ENCODE data around the gene RXFP1. TPM values are rescaled to one million over a fixed set of nuclear protein-coding genes. Genes with fewer than 3 reads are reported as not detected.

The RXFP1 gene
- total and polyA plus RNA-seq, 2 experiments from 2014 or later: 1.2 to 3.1 TPM

GRCh38 chr4:158676076-158676475 is 154.4 kb downstream of the RXFP1 start:
- Histone ChIP-seq H3K36me3 (ENCODE audit: low read depth) (no peaks in the 10 kb centered on the region), H3K9me2 (ENCODE audit: insufficient read depth) (no peaks in the 10 kb centered on the region), H3K4me3 (no peak overlapping the region), H3F3A (ENCODE audit: insufficient read depth) (peaks cover 9% of the 10 kb centered on the region), H2AFZ (no peak overlapping the region), H3K9me3 (ENCODE audit: low read depth) (no peaks in the 10 kb centered on the region), H3K4me2 (ENCODE audit: unreplicated experiment) (no peak overlapping the region), H3K79me2 (ENCODE audit: insufficient read depth) (peaks cover 53% of the 10 kb centered on the region), H4K20me1 (ENCODE audit: insufficient read depth) (no peaks in the 10 kb centered on the region), H3K27ac (no peak overlapping the region), H3K9ac (no peak overlapping the region), H3K4me1 (ENCODE audit: insufficient read depth) (0 out of 2 replicates have a peak, but pooled peaks cover 4% of the 10 kb centered on the region), H3K27me3 (replicated peaks; ENCODE audit: insufficient read depth) (no peaks in the 10 kb centered on the region)
- WGBS, 2 experiments (ENCODE audit: low coverage in 1 of 2, low lambda C conversion rate in 2 of 2, missing lambda C conversion rate in 2 of 2): 70 to 72% methylated on average over 5 of the region's 5 CpGs
- in situ Hi-C loops (cut with MboI): no loop called here
- peak; percentile 6 for DNase-seq
- no peak for TF ChIP-seq EZH2phosphoT487 (IDR thresholded peaks at IDR 0.05; ENCODE audit: insufficient read depth, low read depth)
- TF ChIP-seq EZH2 (IDR thresholded peaks at IDR 0.05; ENCODE audit: insufficient read depth, poor library complexity, severe bottlenecking): no peak

GRCh38 chr4:158678767-158679166 is 157.1 kb downstream of the RXFP1 start:
- WGBS, 2 experiments (ENCODE audit: low coverage in 1 of 2, low lambda C conversion rate in 2 of 2, missing lambda C conversion rate in 2 of 2): 93 to 94% methylated on average over 2 of the region's 2 CpGs
- Histone ChIP-seq H3K27ac (no peak overlapping the region), H3K4me1 (ENCODE audit: insufficient read depth) (no peaks in the 10 kb centered on the region), H3K9me2 (ENCODE audit: insufficient read depth) (no peaks in the 10 kb centered on the region), H3K36me3 (ENCODE audit: low read depth) (no peaks in the 10 kb centered on the region), H3K4me2 (ENCODE audit: unreplicated experiment) (no peak overlapping the region), H4K20me1 (ENCODE audit: insufficient read depth) (no peaks in the 10 kb centered on the region), H3F3A (ENCODE audit: insufficient read depth) (no peaks in the 10 kb centered on the region), H3K9me3 (ENCODE audit: low read depth) (no peaks in the 10 kb centered on the region), H3K27me3 (replicated peaks; ENCODE audit: insufficient read depth) (no peaks in the 10 kb centered on the region), H3K9ac (no peak overlapping the region), H3K79me2 (ENCODE audit: insufficient read depth) (peaks cover 42% of the 10 kb centered on the region), H3K4me3 (no peak overlapping the region), H2AFZ (no peak overlapping the region)
- no peak for DNase-seq
- TF ChIP-seq EZH2 (IDR thresholded peaks at IDR 0.05; ENCODE audit: insufficient read depth, poor library complexity, severe bottlenecking) (no peak), EZH2phosphoT487 (IDR thresholded peaks at IDR 0.05; ENCODE audit: insufficient read depth, low read depth) (no peak)
- in situ Hi-C loops (cut with MboI): no loop called here

GRCh38 chr4:158681629-158682028 is 159.9 kb downstream of the RXFP1 start:
- H3K9ac ChIP-seq: no peak overlapping the region
- no peaks in the 10 kb centered on the region for H3K36me3 ChIP-seq (ENCODE audit: low read depth)
- no peaks in the 10 kb centered on the region for H3K9me3 ChIP-seq (ENCODE audit: low read depth)
- no peaks in the 10 kb centered on the region for H3F3A ChIP-seq (ENCODE audit: insufficient read depth)
- no peaks in the 10 kb centered on the region for H3K4me1 ChIP-seq (ENCODE audit: insufficient read depth)
- H3K27me3 ChIP-seq (replicated peaks; ENCODE audit: insufficient read depth): no peaks in the 10 kb centered on the region
- no peaks in the 10 kb centered on the region for H4K20me1 ChIP-seq (ENCODE audit: insufficient read depth)
- H2AFZ ChIP-seq: no peak overlapping the region
- H3K79me2 ChIP-seq (ENCODE audit: insufficient read depth): peaks cover 19% of the 10 kb centered on the region
- TF ChIP-seq EZH2 (IDR thresholded peaks at IDR 0.05; ENCODE audit: insufficient read depth, poor library complexity, severe bottlenecking) (no peak), EZH2phosphoT487 (IDR thresholded peaks at IDR 0.05; ENCODE audit: insufficient read depth, low read depth) (no peak)
- in situ Hi-C loops (cut with MboI): no loop called here
- WGBS, 2 experiments (ENCODE audit: low coverage in 1 of 2, low lambda C conversion rate in 2 of 2, missing lambda C conversion rate in 2 of 2): 83 to 86% methylated on average over 1 of the region's 1 CpG
- no peak overlapping the region for H3K4me2 ChIP-seq (ENCODE audit: unreplicated experiment)
- no peak overlapping the region for H3K4me3 ChIP-seq
- DNase-seq: no peak
- no peaks in the 10 kb centered on the region for H3K9me2 ChIP-seq (ENCODE audit: insufficient read depth)
- no peak overlapping the region for H3K27ac ChIP-seq

GRCh38 chr4:158682066-158682465 is 160.4 kb downstream of the RXFP1 start:
- no peaks in the 10 kb centered on the region for H3K4me1 ChIP-seq (ENCODE audit: insufficient read depth)
- 23 to 24% methylated on average over 2 of the region's 2 CpGs for WGBS, 2 experiments (ENCODE audit: low coverage in 1 of 2, low lambda C conversion rate in 2 of 2, missing lambda C conversion rate in 2 of 2)
- no peak for DNase-seq
- H3K27me3 ChIP-seq (replicated peaks; ENCODE audit: insufficient read depth): no peaks in the 10 kb centered on the region
- no peak overlapping the region for H3K4me2 ChIP-seq (ENCODE audit: unreplicated experiment)
- no peak overlapping the region for H3K27ac ChIP-seq
- in situ Hi-C loops (cut with MboI): no loop called here
- no peak overlapping the region for H3K4me3 ChIP-seq
- no peaks in the 10 kb centered on the region for H3K9me3 ChIP-seq (ENCODE audit: low read depth)
- H3F3A ChIP-seq (ENCODE audit: insufficient read depth): no peaks in the 10 kb centered on the region
- no peaks in the 10 kb centered on the region for H3K36me3 ChIP-seq (ENCODE audit: low read depth)
- H4K20me1 ChIP-seq (ENCODE audit: insufficient read depth): no peaks in the 10 kb centered on the region
- H3K79me2 ChIP-seq (ENCODE audit: insufficient read depth): peaks cover 15% of the 10 kb centered on the region; the same call in 1 of the 2 replicates
- H3K9ac ChIP-seq: no peak overlapping the region
- no peak overlapping the region for H2AFZ ChIP-seq
- no peaks in the 10 kb centered on the region for H3K9me2 ChIP-seq (ENCODE audit: insufficient read depth)
- TF ChIP-seq EZH2 (IDR thresholded peaks at IDR 0.05; ENCODE audit: insufficient read depth, poor library complexity, severe bottlenecking) (no peak), EZH2phosphoT487 (IDR thresholded peaks at IDR 0.05; ENCODE audit: insufficient read depth, low read depth) (no peak)

- 67 to 83% methylated on average over 1 of the region's 1 CpG for WGBS, 2 experiments (ENCODE audit: low coverage in 1 of 2, low lambda C conversion rate in 2 of 2, missing lambda C conversion rate in 2 of 2)
- no peaks in the 10 kb centered on the region for H3F3A ChIP-seq (ENCODE audit: insufficient read depth)
- DNase-seq: no peak
- TF ChIP-seq EZH2 (IDR thresholded peaks at IDR 0.05; ENCODE audit: insufficient read depth, poor library complexity, severe bottlenecking) (no peak), EZH2phosphoT487 (IDR thresholded peaks at IDR 0.05; ENCODE audit: insufficient read depth, low read depth) (no peak)
- in situ Hi-C loops (cut with MboI): no loop called here
- no peaks in the 10 kb centered on the region for H3K27me3 ChIP-seq (replicated peaks; ENCODE audit: insufficient read depth)
- H3K9me2 ChIP-seq (ENCODE audit: insufficient read depth): no peaks in the 10 kb centered on the region
- H4K20me1 ChIP-seq (ENCODE audit: insufficient read depth): no peaks in the 10 kb centered on the region
- no peak overlapping the region for H2AFZ ChIP-seq
- no peaks in the 10 kb centered on the region for H3K9me3 ChIP-seq (ENCODE audit: low read depth)
- H3K36me3 ChIP-seq (ENCODE audit: low read depth): peaks cover 7% of the 10 kb centered on the region; the same call in 1 of the 2 replicates
- H3K4me2 ChIP-seq (ENCODE audit: unreplicated experiment): no peak overlapping the region
- H3K79me2 ChIP-seq (ENCODE audit: insufficient read depth): no peaks in the 10 kb centered on the region
- H3K4me3 ChIP-seq: no peak overlapping the region
- H3K27ac ChIP-seq: no peak overlapping the region
- H3K4me1 ChIP-seq (ENCODE audit: insufficient read depth): no peaks in the 10 kb centered on the region
- H3K9ac ChIP-seq: no peak overlapping the region
Measured at GRCh38 chr4:158688813-158689212, 167.1 kb downstream of the RXFP1 start.

Small RNAs within 50 kb of the gene (small RNA-seq; reads per million reads assigned to genes)
- gene RF00012 (ENCODE audit: low read depth, low replicate concordance): not detected

Other genes with a start within 250 kb of the RXFP1 start
- gene C4orf46, start 150.0 kb downstream of the RXFP1 start, total RNA-seq (2014; rRNA removed; shearing (Covaris generic)): 12.4 and 19.5 TPM in 2 replicates
- 13.3 and 14.1 TPM in 2 replicates for gene C4orf46, start 150.0 kb downstream of the RXFP1 start, polyA plus RNA-seq (2016; fragmentation: Nextera tagmentation; extraction: Ambion mirVana)
- gene ETFDH, start 150.4 kb downstream of the RXFP1 start, total RNA-seq (2014; rRNA removed; shearing (Covaris generic)): 18.5 and 26.4 TPM in 2 replicates
- gene ETFDH, start 150.4 kb downstream of the RXFP1 start, polyA plus RNA-seq (2016; fragmentation: Nextera tagmentation; extraction: Ambion mirVana): 24.1 and 25.6 TPM in 2 replicates
- gene PPID, start 201.5 kb downstream of the RXFP1 start, total RNA-seq (2014; rRNA removed; shearing (Covaris generic)): 19.2 and 29.1 TPM in 2 replicates
- 37.0 and 41.0 TPM in 2 replicates for gene PPID, start 201.5 kb downstream of the RXFP1 start, polyA plus RNA-seq (2016; fragmentation: Nextera tagmentation; extraction: Ambion mirVana)
- 14.4 and 22.4 TPM in 2 replicates for gene FNIP2, start 247.1 kb downstream of the RXFP1 start, total RNA-seq (2014; rRNA removed; shearing (Covaris generic))
- gene FNIP2, start 247.1 kb downstream of the RXFP1 start, polyA plus RNA-seq (2016; fragmentation: Nextera tagmentation; extraction: Ambion mirVana): 1.8 TPM in 2 replicates